Measurements from ENCODE around the gene PPFIA4.

The PPFIA4 gene

GRCh38 chr1:203124011-203124410, 97.7 kb downstream of the PPFIA4 start:
- H3K79me1 ChIP-seq (ENCODE audit: low read length): no peaks in the 10 kb centered on the region
- no peak overlapping the region for H2AK5ac ChIP-seq (ENCODE audit: low read length)
- H3K4ac ChIP-seq (ENCODE audit: low read depth, low read length): no peak overlapping the region
- H2BK120ac ChIP-seq (ENCODE audit: insufficient read depth, low read length, poor library complexity): no peak overlapping the region
- H3K4me1 ChIP-seq (ENCODE audit: control insufficient read depth in 1 of 2, insufficient read depth in 2 of 2, low read length in 2 of 2): peaks cover 3 to 7% of the 10 kb centered on the region in 2 experiments
- H4K12ac ChIP-seq (ENCODE audit: low read depth, low read length): no peak overlapping the region
- no peak overlapping the region for H2AFZ ChIP-seq (ENCODE audit: insufficient read depth, low read length, poor library complexity)
- no peak overlapping the region for H3K23ac ChIP-seq (ENCODE audit: low read length)
- H3K4me3 ChIP-seq (ENCODE audit: low read depth, low read length): no peak overlapping the region
- no peak overlapping the region for H3K4me2 ChIP-seq (ENCODE audit: low read length)
- no peak overlapping the region for H3K18ac ChIP-seq (ENCODE audit: low read length)
- H2BK5ac ChIP-seq (ENCODE audit: low read depth, low read length, poor library complexity): no peak overlapping the region
- no peak overlapping the region for H3K9ac ChIP-seq (ENCODE audit: low read length)
- H3K14ac ChIP-seq (ENCODE audit: low read length): no peak overlapping the region
- no peaks in the 10 kb centered on the region for H3K79me2 ChIP-seq (ENCODE audit: control insufficient read depth, insufficient read depth, low read length, poor library complexity)
- DNase-seq: no peak
- WGBS (ENCODE audit: extremely low coverage, insufficient coverage, insufficient read length): no CpG with 5 or more reads among the region's 5 CpGs
- H3K36me3 ChIP-seq (ENCODE audit: control insufficient read depth in 1 of 2, insufficient read depth in 2 of 2, low read length in 2 of 2): no peaks in the 10 kb centered on the region
- H3K9me3 ChIP-seq (ENCODE audit: insufficient read depth, low read depth, low read length): peaks cover 1% of the 10 kb centered on the region
- peaks cover 15% of the 10 kb centered on the region for H3K27me3 ChIP-seq (ENCODE audit: insufficient read depth, low read length)
- no peak overlapping the region for H2BK12ac ChIP-seq (ENCODE audit: low read length)
- H3K27ac ChIP-seq (ENCODE audit: low read depth, low read length): no peak overlapping the region
- no peak overlapping the region for H4K91ac ChIP-seq (ENCODE audit: low read depth, low read length)
- no peak overlapping the region for H4K8ac ChIP-seq (ENCODE audit: low read depth, low read length)

GRCh38 chr1:203124546-203125317, 98.4 kb downstream of the PPFIA4 start:
- no peak overlapping the region for H3K9ac ChIP-seq (ENCODE audit: low read length)
- DNase-seq: no peak
- H3K36me3 ChIP-seq (ENCODE audit: control insufficient read depth in 1 of 2, insufficient read depth in 2 of 2, low read length in 2 of 2): no peaks in the 10 kb centered on the region
- no peak overlapping the region for H3K4ac ChIP-seq (ENCODE audit: low read depth, low read length)
- no peak overlapping the region for H2BK5ac ChIP-seq (ENCODE audit: low read depth, low read length, poor library complexity)
- H3K23ac ChIP-seq (ENCODE audit: low read length): no peak overlapping the region
- H3K14ac ChIP-seq (ENCODE audit: low read length): no peak overlapping the region
- no peak overlapping the region for H3K4me2 ChIP-seq (ENCODE audit: low read length)
- no peak overlapping the region for H2AK5ac ChIP-seq (ENCODE audit: low read length)
- no peak overlapping the region for H4K8ac ChIP-seq (ENCODE audit: low read depth, low read length)
- no peak overlapping the region for H3K27ac ChIP-seq (ENCODE audit: low read depth, low read length)
- no peak overlapping the region for H2AFZ ChIP-seq (ENCODE audit: insufficient read depth, low read length, poor library complexity)
- no peaks in the 10 kb centered on the region for H3K79me2 ChIP-seq (ENCODE audit: control insufficient read depth, insufficient read depth, low read length, poor library complexity)
- H3K9me3 ChIP-seq (ENCODE audit: insufficient read depth, low read depth, low read length): peaks cover 1% of the 10 kb centered on the region
- H4K91ac ChIP-seq (ENCODE audit: low read depth, low read length): no peak overlapping the region
- H2BK12ac ChIP-seq (ENCODE audit: low read length): no peak overlapping the region
- H3K4me3 ChIP-seq (ENCODE audit: low read depth, low read length): no peak overlapping the region
- no CpG with 5 or more reads among the region's 5 CpGs for WGBS (ENCODE audit: extremely low coverage, insufficient coverage, insufficient read length)
- H3K79me1 ChIP-seq (ENCODE audit: low read length): no peaks in the 10 kb centered on the region
- peaks cover 19% of the 10 kb centered on the region for H3K27me3 ChIP-seq (ENCODE audit: insufficient read depth, low read length)
- H2BK120ac ChIP-seq (ENCODE audit: insufficient read depth, low read length, poor library complexity): no peak overlapping the region
- H3K18ac ChIP-seq (ENCODE audit: low read length): no peak overlapping the region
- H3K4me1 ChIP-seq (ENCODE audit: control insufficient read depth in 1 of 2, insufficient read depth in 2 of 2, low read length in 2 of 2): peaks cover 3 to 7% of the 10 kb centered on the region in 2 experiments
- H4K12ac ChIP-seq (ENCODE audit: low read depth, low read length): no peak overlapping the region

- no CpG with 5 or more reads among the region's 8 CpGs for WGBS (ENCODE audit: extremely low coverage, insufficient coverage, insufficient read length)
- Histone ChIP-seq H3K14ac (ENCODE audit: low read length) (no peak overlapping the region), H3K23ac (ENCODE audit: low read length) (no peak overlapping the region), H3K4me2 (ENCODE audit: low read length) (no peak overlapping the region), H2BK5ac (ENCODE audit: low read depth, low read length, poor library complexity) (no peak overlapping the region), H2BK12ac (ENCODE audit: low read length) (no peak overlapping the region), H3K4me1 (ENCODE audit: control insufficient read depth in 1 of 2, insufficient read depth in 2 of 2, low read length in 2 of 2) (peaks cover 3 to 7% of the 10 kb centered on the region in 2 experiments), H4K12ac (ENCODE audit: low read depth, low read length) (no peak overlapping the region), H3K9me3 (ENCODE audit: insufficient read depth, low read depth, low read length) (peaks cover 1% of the 10 kb centered on the region), H3K79me1 (ENCODE audit: low read length) (no peaks in the 10 kb centered on the region), H3K27ac (ENCODE audit: low read depth, low read length) (no peak overlapping the region), H3K4me3 (ENCODE audit: low read depth, low read length) (no peak overlapping the region), H3K18ac (ENCODE audit: low read length) (no peak overlapping the region), H2BK120ac (ENCODE audit: insufficient read depth, low read length, poor library complexity) (no peak overlapping the region), H2AFZ (ENCODE audit: insufficient read depth, low read length, poor library complexity) (no peak overlapping the region), H3K4ac (ENCODE audit: low read depth, low read length) (no peak overlapping the region), H3K9ac (ENCODE audit: low read length) (no peak overlapping the region), H2AK5ac (ENCODE audit: low read length) (no peak overlapping the region), H4K91ac (ENCODE audit: low read depth, low read length) (no peak overlapping the region), H4K8ac (ENCODE audit: low read depth, low read length) (no peak overlapping the region), H3K36me3 (ENCODE audit: control insufficient read depth in 1 of 2, insufficient read depth in 2 of 2, low read length in 2 of 2) (no peaks in the 10 kb centered on the region), H3K27me3 (ENCODE audit: insufficient read depth, low read length) (peaks cover 19% of the 10 kb centered on the region), H3K79me2 (ENCODE audit: control insufficient read depth, insufficient read depth, low read length, poor library complexity) (no peaks in the 10 kb centered on the region)
- peak in 1 of 2 donors; percentile 49 for DNase-seq
These were observed 100.0 kb downstream of the PPFIA4 start for GRCh38 chr1:203126151-203126865.

GRCh38 chr1:203126866-203127665, 100.8 kb downstream of the PPFIA4 start:
- no peak overlapping the region for H4K91ac ChIP-seq (ENCODE audit: low read depth, low read length)
- no peak overlapping the region for H3K14ac ChIP-seq (ENCODE audit: low read length)
- H4K12ac ChIP-seq (ENCODE audit: low read depth, low read length): no peak overlapping the region
- H3K4me1 ChIP-seq (ENCODE audit: control insufficient read depth in 1 of 2, insufficient read depth in 2 of 2, low read length in 2 of 2): peaks cover 3 to 7% of the 10 kb centered on the region in 2 experiments
- no peak overlapping the region for H2AK5ac ChIP-seq (ENCODE audit: low read length)
- peaks cover 1% of the 10 kb centered on the region for H3K9me3 ChIP-seq (ENCODE audit: insufficient read depth, low read depth, low read length)
- H3K4me3 ChIP-seq (ENCODE audit: low read depth, low read length): no peak overlapping the region
- WGBS (ENCODE audit: extremely low coverage, insufficient coverage, insufficient read length): no CpG with 5 or more reads among the region's 12 CpGs
- H3K79me2 ChIP-seq (ENCODE audit: control insufficient read depth, insufficient read depth, low read length, poor library complexity): no peaks in the 10 kb centered on the region
- no peak overlapping the region for H4K8ac ChIP-seq (ENCODE audit: low read depth, low read length)
- H3K79me1 ChIP-seq (ENCODE audit: low read length): no peaks in the 10 kb centered on the region
- H3K27ac ChIP-seq (ENCODE audit: low read depth, low read length): no peak overlapping the region
- H2AFZ ChIP-seq (ENCODE audit: insufficient read depth, low read length, poor library complexity): no peak overlapping the region
- H2BK12ac ChIP-seq (ENCODE audit: low read length): no peak overlapping the region
- no peak overlapping the region for H2BK5ac ChIP-seq (ENCODE audit: low read depth, low read length, poor library complexity)
- no peak overlapping the region for H3K4ac ChIP-seq (ENCODE audit: low read depth, low read length)
- H3K9ac ChIP-seq (ENCODE audit: low read length): no peak overlapping the region
- H3K23ac ChIP-seq (ENCODE audit: low read length): no peak overlapping the region
- peak overlapping the region; percentile 55 for H3K4me2 ChIP-seq (ENCODE audit: low read length)
- DNase-seq: no peak
- peaks cover 19% of the 10 kb centered on the region for H3K27me3 ChIP-seq (ENCODE audit: insufficient read depth, low read length)
- H2BK120ac ChIP-seq (ENCODE audit: insufficient read depth, low read length, poor library complexity): no peak overlapping the region
- no peak overlapping the region for H3K18ac ChIP-seq (ENCODE audit: low read length)
- H3K36me3 ChIP-seq (ENCODE audit: control insufficient read depth in 1 of 2, insufficient read depth in 2 of 2, low read length in 2 of 2): no peaks in the 10 kb centered on the region

Data from trophoblast cell (in vitro differentiated cells and primary cell).